Uterus (tissue), 4 donors: ENCODE data around the gene CR2. TPM values are rescaled to one million over a fixed set of nuclear protein-coding genes. Genes with fewer than 3 reads are reported as not detected.

Source experiments
- DNase-seq, 2 donors: peaks; one replicate each; pipeline ENCODE4 v3.0.0-alpha.2; 2019 to 2020
- H3K27ac ChIP-seq, 2 donors: fragments of 200-600 bp; sonication (generic); 1 replicate in 1 of 2; 2 replicates in 1 of 2; pipeline ENCODE4 v1.5.1; 2016 to 2018
- H3K27me3 ChIP-seq, 2 donors: fragments of 200-600 bp; sonication (generic); one replicate each; pipeline ENCODE4 v1.5.1; 2018 to 2019; ENCODE audit warnings: control low read depth in 1 of 2
- H3K36me3 ChIP-seq, 2 donors: fragments of 200-600 bp; sonication (generic); one replicate each; pipeline ENCODE4 v1.5.1; 2019; ENCODE audit warnings: control low read depth in 1 of 2
- H3K4me1 ChIP-seq, 2 donors: fragments of 200-600 bp; sonication (generic); one replicate each; pipeline ENCODE4 v1.5.1; 2018 to 2019; ENCODE audit warnings: control low read depth in 1 of 2
- H3K4me3 ChIP-seq, 2 donors: fragments of 200-600 bp; sonication (generic); 1 replicate in 1 of 2; 2 replicates in 1 of 2; pipeline ENCODE4 v1.5.1; 2018 to 2019; ENCODE audit warnings: mild to moderate bottlenecking in 1 of 2
- H3K9me3 ChIP-seq, 2 donors: fragments of 200-600 bp; sonication (generic); one replicate each; pipeline ENCODE4 v1.5.1; 2019; ENCODE audit warnings: control low read depth in 1 of 2
- CTCF ChIP-seq, 4 experiments: fragments of 200-600 bp in 2 of 4; fragments of 450-650 bp in 2 of 4; sonication (generic) in 2 of 4; IDR thresholded peaks; one replicate each; pipeline ENCODE4 v1.5.1; 2016 to 2019; ENCODE audit warnings: antibody characterized with exemption in 4 of 4, mild to moderate bottlenecking in 2 of 4, moderate library complexity in 1 of 4
- POLR2A ChIP-seq, 2 donors: fragments of 450-650 bp; IDR thresholded peaks; one replicate each; pipeline ENCODE4 v1.6.1; 2016; ENCODE audit warnings: antibody characterized with exemption in 2 of 2, mild to moderate bottlenecking in 1 of 2, moderate library complexity in 1 of 2
- intact Hi-C: fragments of 100-400 bp; cut with DNase I; formaldehyde crosslinking; loops from one replicate; pipeline ENCODE4 v1.15.1; 2023; ENCODE audit warnings: low total_unique reads
- total RNA-seq, 4 donors: library from RNA; depleted of rRNA in 3 of 4; stranded (reverse); fragments of >200 nt in 3 of 4; gene quantifications; one replicate each; pipeline versions ENCODE4 v1.1.0 to v1.2.4, GENCODE V29; 2014 to 2023
- donor health status: DM: yes; HTN: yes; CAD: no.

CR2 gene
- total RNA-seq, 4 donors from 2014 or later = 0.28 TPM; not detected in 3

GRCh38 chr1:207495801-207496792 lies 42.0 kb downstream of the CR2 start, which contains the start of gene CR1:
CR1 (plus strand) TSS chr1:207496157; CDS start chr1:207496268, 111 bp downstream.
- no peak within 1 kb of the TSS for H3K27ac ChIP-seq
- DNase-seq = no peak
- peaks cover 0 to 9% of the 10 kb centered on the region in 2 donors for H3K27me3 ChIP-seq
- no peaks in the 10 kb centered on the region for H3K36me3 ChIP-seq
- no peak within 1 kb of the TSS for H3K4me3 ChIP-seq
- H3K4me1 ChIP-seq = no peaks in the 10 kb centered on the region
- no peak for TF ChIP-seq POLR2A (IDR thresholded peaks at IDR 0.05)
- no peak for TF ChIP-seq CTCF (IDR thresholded peaks at IDR 0.05)
- intact Hi-C loops = no loop called here
- no peaks in the 10 kb centered on the region for H3K9me3 ChIP-seq

GRCh38 chr1:207497941-207498340 lies 43.8 kb downstream of the CR2 start:
- no peak for TF ChIP-seq POLR2A (IDR thresholded peaks at IDR 0.05)
- no peak for TF ChIP-seq CTCF (IDR thresholded peaks at IDR 0.05)
- DNase-seq = no peak
- Histone ChIP-seq H3K27ac (no peak overlapping the region), H3K9me3 (no peaks in the 10 kb centered on the region), H3K4me3 (no peak overlapping the region), H3K27me3 (peaks cover 0 to 19% of the 10 kb centered on the region in 2 donors), H3K36me3 (no peaks in the 10 kb centered on the region), H3K4me1 (no peaks in the 10 kb centered on the region)
- intact Hi-C loops = no loop called here

- DNase-seq = peak; percentile 19 to 39
- Histone ChIP-seq H3K4me1 (no peaks in the 10 kb centered on the region), H3K4me3 (no peak overlapping the region), H3K27me3 (peaks cover 0 to 19% of the 10 kb centered on the region in 2 donors), H3K9me3 (no peaks in the 10 kb centered on the region), H3K36me3 (no peaks in the 10 kb centered on the region), H3K27ac (no peak overlapping the region)
- intact Hi-C loops = no loop called here
- TF ChIP-seq CTCF (IDR thresholded peaks at IDR 0.05) = peak; percentile 33 to 60 (median 49)
- no peak for TF ChIP-seq POLR2A (IDR thresholded peaks at IDR 0.05)
These were observed 45.4 kb downstream of the CR2 start for GRCh38 chr1:207499573-207499972.

GRCh38 chr1:207500306-207500705 lies 46.2 kb downstream of the CR2 start:
- Histone ChIP-seq H3K27me3 (peaks cover 0 to 19% of the 10 kb centered on the region in 2 donors), H3K4me3 (no peak overlapping the region), H3K27ac (no peak overlapping the region), H3K4me1 (no peaks in the 10 kb centered on the region), H3K36me3 (no peaks in the 10 kb centered on the region), H3K9me3 (no peaks in the 10 kb centered on the region)
- no peak for DNase-seq
- no peak for TF ChIP-seq POLR2A (IDR thresholded peaks at IDR 0.05)
- no peak for TF ChIP-seq CTCF (IDR thresholded peaks at IDR 0.05)
- intact Hi-C loops = no loop called here

- Histone ChIP-seq H3K27me3 (peaks cover 0 to 19% of the 10 kb centered on the region in 2 donors), H3K9me3 (no peaks in the 10 kb centered on the region), H3K36me3 (no peaks in the 10 kb centered on the region), H3K4me1 (no peaks in the 10 kb centered on the region), H3K27ac (no peak overlapping the region), H3K4me3 (no peak overlapping the region)
- intact Hi-C loops = no loop called here
- no peak for TF ChIP-seq POLR2A (IDR thresholded peaks at IDR 0.05)
- TF ChIP-seq CTCF (IDR thresholded peaks at IDR 0.05) = no peak
- no peak for DNase-seq
These were observed 46.9 kb downstream of the CR2 start for GRCh38 chr1:207501071-207501470.
